Measurements from ENCODE around the gene ENOPH1. TPM values are rescaled to one million over a fixed set of nuclear protein-coding genes. Genes with fewer than 3 reads are reported as not detected.
"Not testable (repeated sequence)": the region's sequence is repeated elsewhere in the genome, so short reads cannot be mapped to it uniquely, and the experiment has no call there.

The ENOPH1 gene
- total RNA-seq, 1 donor, result 38.4 TPM

DNA sequence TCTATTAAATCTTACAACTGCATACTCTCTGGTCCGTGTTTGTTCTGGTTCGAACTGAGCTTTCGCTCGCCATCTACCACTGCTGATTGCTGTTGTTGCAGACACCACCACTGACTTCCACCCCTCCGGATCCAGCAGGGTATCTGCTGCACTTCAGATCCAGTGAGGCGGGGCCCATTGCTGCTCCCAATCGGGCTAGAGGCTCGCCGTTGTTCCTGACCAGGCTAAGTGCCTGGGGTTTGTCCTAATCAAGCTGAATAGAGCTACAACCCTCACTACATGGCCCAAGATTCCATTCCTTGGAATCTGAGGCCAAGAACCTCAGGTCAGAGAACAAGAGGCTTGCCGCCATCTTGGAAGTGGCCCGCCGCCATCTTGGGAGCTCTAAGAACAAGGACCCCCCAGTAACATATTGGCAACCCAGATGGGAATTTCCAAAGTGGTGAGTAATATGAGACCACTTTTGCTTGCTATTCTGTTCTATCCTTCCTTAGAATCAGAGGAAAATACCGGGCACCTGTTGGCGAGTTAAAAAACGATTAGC is 43.3 kb downstream of the ENOPH1 start:
- Histone ChIP-seq H4K20me1 (ENCODE audit: insufficient read depth, low read length) (no peaks in the 10 kb centered on the region), H3K27ac (ENCODE audit: low read depth, low read length) (no peak overlapping the region), H3K79me2 (ENCODE audit: insufficient read depth, low read length) (no peaks in the 10 kb centered on the region), H3K27me3 (ENCODE audit: insufficient read depth, low read length) (no peaks in the 10 kb centered on the region), H2AFZ (ENCODE audit: low read length) (no peak overlapping the region), H3K36me3 (ENCODE audit: insufficient read depth, low read length) (no peaks in the 10 kb centered on the region), H3K4me3 (ENCODE audit: insufficient read depth, low read length) (no peak overlapping the region), H3K9me3 (ENCODE audit: low read depth, low read length) (no peaks in the 10 kb centered on the region), H3K4me1 (ENCODE audit: insufficient read depth, low read length) (peaks cover 6% of the 10 kb centered on the region), H3K4me2 (ENCODE audit: insufficient read depth, low read length) (no peak overlapping the region)
- TF ChIP-seq CTCF (IDR thresholded peaks at IDR 0.05; ENCODE audit: extremely low read depth, low read depth, low read length), result no peak
- DNase-seq (ENCODE audit: insufficient read length, low spot score, missing footprints), result no peak

DNA sequence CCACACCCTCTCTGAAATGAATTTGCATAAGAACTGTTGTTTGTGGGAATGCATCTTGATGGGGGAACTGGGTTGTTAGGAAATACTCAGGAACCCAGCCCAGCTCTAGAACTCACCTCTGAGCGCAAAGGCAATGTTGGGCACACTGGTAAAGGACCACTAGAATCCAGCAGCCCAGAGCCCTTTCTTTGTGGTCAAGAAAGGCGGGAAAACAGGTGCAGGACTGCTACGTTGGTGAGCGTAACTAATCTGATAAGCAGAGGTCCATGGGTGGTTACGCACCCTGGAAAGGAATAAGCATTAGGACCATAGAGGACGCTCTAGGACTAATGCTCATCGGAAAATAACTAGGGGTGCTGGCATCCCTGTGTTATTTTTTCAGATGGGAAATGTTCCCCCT is 45.5 kb downstream of the ENOPH1 start:
- H3K36me3 ChIP-seq (ENCODE audit: insufficient read depth, low read length); H3K27ac ChIP-seq (ENCODE audit: low read depth, low read length); H3K79me2 ChIP-seq (ENCODE audit: insufficient read depth, low read length); H4K20me1 ChIP-seq (ENCODE audit: insufficient read depth, low read length); DNase-seq (ENCODE audit: insufficient read length, low spot score, missing footprints); H3K9me3 ChIP-seq (ENCODE audit: low read depth, low read length); H3K27me3 ChIP-seq (ENCODE audit: insufficient read depth, low read length); H3K4me2 ChIP-seq (ENCODE audit: insufficient read depth, low read length); H3K4me3 ChIP-seq (ENCODE audit: insufficient read depth, low read length); H2AFZ ChIP-seq (ENCODE audit: low read length); H3K4me1 ChIP-seq (ENCODE audit: insufficient read depth, low read length): not testable (repeated sequence)

DNA sequence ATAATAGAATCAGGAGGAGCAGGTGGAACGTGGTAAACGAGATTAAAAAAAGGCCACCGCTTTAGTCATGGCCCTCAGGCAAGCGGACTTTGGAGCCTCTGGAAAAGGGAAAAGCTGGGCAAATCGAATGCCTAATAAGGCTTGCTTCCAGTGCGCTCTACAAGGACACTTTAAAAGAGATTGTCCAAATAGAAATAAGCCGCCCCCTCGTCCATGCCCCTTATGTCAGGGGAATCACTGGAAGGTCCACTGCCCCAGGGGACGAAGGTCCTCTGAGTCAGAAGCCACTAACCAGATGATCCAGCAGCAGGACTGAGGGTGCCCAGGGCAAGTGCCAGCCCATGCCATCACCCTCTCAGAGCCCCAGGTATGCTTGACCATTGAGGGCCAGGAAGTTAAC is 47.1 kb downstream of the ENOPH1 start:
- H3K9me3 ChIP-seq (ENCODE audit: low read depth, low read length); H2AFZ ChIP-seq (ENCODE audit: low read length); H3K4me3 ChIP-seq (ENCODE audit: insufficient read depth, low read length); H3K79me2 ChIP-seq (ENCODE audit: insufficient read depth, low read length); H3K36me3 ChIP-seq (ENCODE audit: insufficient read depth, low read length); DNase-seq (ENCODE audit: insufficient read length, low spot score, missing footprints); H3K27me3 ChIP-seq (ENCODE audit: insufficient read depth, low read length); H3K4me2 ChIP-seq (ENCODE audit: insufficient read depth, low read length); H4K20me1 ChIP-seq (ENCODE audit: insufficient read depth, low read length); H3K27ac ChIP-seq (ENCODE audit: low read depth, low read length); H3K4me1 ChIP-seq (ENCODE audit: insufficient read depth, low read length): not testable (repeated sequence)

- Histone ChIP-seq H3K4me2 (ENCODE audit: insufficient read depth, low read length) (no peak overlapping the region), H4K20me1 (ENCODE audit: insufficient read depth, low read length) (no peaks in the 10 kb centered on the region), H3K4me1 (ENCODE audit: insufficient read depth, low read length) (no peaks in the 10 kb centered on the region), H3K4me3 (ENCODE audit: insufficient read depth, low read length) (no peak overlapping the region), H3K27me3 (ENCODE audit: insufficient read depth, low read length) (no peaks in the 10 kb centered on the region), H3K9me3 (ENCODE audit: low read depth, low read length) (no peaks in the 10 kb centered on the region), H3K79me2 (ENCODE audit: insufficient read depth, low read length) (no peaks in the 10 kb centered on the region), H3K36me3 (ENCODE audit: insufficient read depth, low read length) (no peaks in the 10 kb centered on the region), H3K27ac (ENCODE audit: low read depth, low read length) (no peak overlapping the region), H2AFZ (ENCODE audit: low read length) (no peak overlapping the region)
- no peak for DNase-seq (ENCODE audit: insufficient read length, low spot score, missing footprints)
- no peak for TF ChIP-seq CTCF (IDR thresholded peaks at IDR 0.05; ENCODE audit: extremely low read depth, low read depth, low read length)
Measured at GRCh38 chr4:82479562-82479961, 49.2 kb downstream of the ENOPH1 start.

- Histone ChIP-seq H3K27ac (ENCODE audit: low read depth, low read length) (no peak overlapping the region), H3K4me1 (ENCODE audit: insufficient read depth, low read length) (no peaks in the 10 kb centered on the region), H2AFZ (ENCODE audit: low read length) (no peak overlapping the region), H3K4me3 (ENCODE audit: insufficient read depth, low read length) (no peak overlapping the region), H3K4me2 (ENCODE audit: insufficient read depth, low read length) (no peak overlapping the region), H4K20me1 (ENCODE audit: insufficient read depth, low read length) (no peaks in the 10 kb centered on the region), H3K36me3 (ENCODE audit: insufficient read depth, low read length) (no peaks in the 10 kb centered on the region), H3K27me3 (ENCODE audit: insufficient read depth, low read length) (no peaks in the 10 kb centered on the region), H3K9me3 (ENCODE audit: low read depth, low read length) (no peaks in the 10 kb centered on the region), H3K79me2 (ENCODE audit: insufficient read depth, low read length) (no peaks in the 10 kb centered on the region)
- TF ChIP-seq CTCF (IDR thresholded peaks at IDR 0.05; ENCODE audit: extremely low read depth, low read depth, low read length), result no peak
- DNase-seq (ENCODE audit: insufficient read length, low spot score, missing footprints), result peak; percentile 44
Measured at GRCh38 chr4:82480771-82481505, 50.5 kb downstream of the ENOPH1 start.

Data from osteoblast (primary cell).